NCI-H128 (cell line): ENCODE data around the gene VEGFB.

Source experiments
- DNase-seq: peaks from one replicate; lab custom pipeline; 2025; ENCODE audit not compliant: unreplicated experiment; lab: John Stamatoyannopoulos, UW

The VEGFB gene

GRCh38 chr11:64258946-64259532, 24.7 kb downstream of the VEGFB start:
- no peak for DNase-seq

GRCh38 chr11:64259533-64260067, 25.2 kb downstream of the VEGFB start:
- DNase-seq, result no peak

- DNase-seq, result no peak
These were observed 25.8 kb downstream of the VEGFB start for GRCh38 chr11:64260147-64260708.

- DNase-seq, result no peak
These were observed 27.2 kb downstream of the VEGFB start for GRCh38 chr11:64261556-64262080.

- no peak for DNase-seq
These were observed 28.1 kb downstream of the VEGFB start for GRCh38 chr11:64262271-64263002.

- no peak for DNase-seq
These were observed 28.9 kb downstream of the VEGFB start for GRCh38 chr11:64263021-64263946.

- no peak for DNase-seq
These were observed 29.5 kb downstream of the VEGFB start for GRCh38 chr11:64263947-64264317.

GRCh38 chr11:64264371-64264852, 30.0 kb downstream of the VEGFB start:
- DNase-seq, result no peak

- DNase-seq, result no peak
These were observed 31.1 kb downstream of the VEGFB start for GRCh38 chr11:64265176-64266160.

- no peak for DNase-seq
These were observed 32.0 kb downstream of the VEGFB start for GRCh38 chr11:64266339-64266738.

GRCh38 chr11:64267207-64267945, 33.0 kb downstream of the VEGFB start:
- DNase-seq, result no peak

GRCh38 chr11:64268025-64268892, 33.9 kb downstream of the VEGFB start:
- no peak for DNase-seq

GRCh38 chr11:64268893-64269539, 34.6 kb downstream of the VEGFB start:
- no peak for DNase-seq

GRCh38 chr11:64269540-64270220, 35.3 kb downstream of the VEGFB start:
- peak; percentile 98 for DNase-seq

- no peak for DNase-seq
These were observed 40.8 kb downstream of the VEGFB start for GRCh38 chr11:64275031-64275800.

GRCh38 chr11:64275841-64276240, 41.5 kb downstream of the VEGFB start:
- no peak for DNase-seq
